Fibroblast of skin of right quadriceps (primary cell): ENCODE measurements around the gene GLI3.

Experiments used
- DNase-seq: peaks from one replicate; pipeline ENCODE4 v3.0.0-alpha.2; 2013

The GLI3 gene

DNA sequence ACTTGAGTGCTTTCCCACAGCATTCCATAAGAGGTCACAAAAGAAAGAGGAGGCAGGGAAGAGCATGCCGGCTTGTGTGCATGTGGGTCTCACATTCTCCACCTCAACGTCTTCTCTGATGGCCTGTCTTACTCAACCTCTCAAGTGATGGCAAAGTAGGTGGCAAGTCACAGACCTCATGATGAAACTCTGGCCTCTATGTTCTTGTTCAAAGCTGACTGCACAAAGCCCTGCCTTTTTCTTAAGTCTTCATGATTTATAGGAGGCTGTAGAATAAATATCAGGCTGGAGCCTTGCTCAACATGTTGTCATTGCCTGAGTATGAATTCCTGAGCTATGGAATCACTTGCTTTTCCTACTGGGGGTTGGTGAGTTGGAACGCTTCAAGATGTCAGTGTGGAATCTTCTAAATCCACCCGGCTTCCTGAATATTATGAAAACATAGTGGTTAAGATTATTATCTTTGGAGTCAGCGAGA lies 320.5 kb downstream of the GLI3 start:
- peak; percentile 100 for DNase-seq

DNA sequence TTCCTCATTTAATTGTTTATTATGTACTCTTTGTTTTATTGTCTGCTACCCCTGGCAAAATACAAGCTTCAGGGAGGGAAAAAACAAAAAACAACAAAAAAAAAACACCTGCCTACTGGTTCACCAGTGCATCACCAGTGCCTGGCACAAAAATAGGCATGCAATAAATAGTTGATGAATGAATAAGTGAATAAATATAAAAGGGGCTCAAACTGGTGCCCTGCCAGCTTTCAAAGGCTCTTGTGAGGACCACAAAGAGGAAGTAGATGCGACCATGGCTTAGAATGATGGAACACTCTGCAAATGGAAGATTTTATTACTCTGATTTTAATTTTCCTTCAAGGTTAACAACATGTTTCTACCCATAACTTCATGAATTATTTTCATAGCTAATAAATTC lies 321.1 kb downstream of the GLI3 start:
- no peak for DNase-seq

DNA sequence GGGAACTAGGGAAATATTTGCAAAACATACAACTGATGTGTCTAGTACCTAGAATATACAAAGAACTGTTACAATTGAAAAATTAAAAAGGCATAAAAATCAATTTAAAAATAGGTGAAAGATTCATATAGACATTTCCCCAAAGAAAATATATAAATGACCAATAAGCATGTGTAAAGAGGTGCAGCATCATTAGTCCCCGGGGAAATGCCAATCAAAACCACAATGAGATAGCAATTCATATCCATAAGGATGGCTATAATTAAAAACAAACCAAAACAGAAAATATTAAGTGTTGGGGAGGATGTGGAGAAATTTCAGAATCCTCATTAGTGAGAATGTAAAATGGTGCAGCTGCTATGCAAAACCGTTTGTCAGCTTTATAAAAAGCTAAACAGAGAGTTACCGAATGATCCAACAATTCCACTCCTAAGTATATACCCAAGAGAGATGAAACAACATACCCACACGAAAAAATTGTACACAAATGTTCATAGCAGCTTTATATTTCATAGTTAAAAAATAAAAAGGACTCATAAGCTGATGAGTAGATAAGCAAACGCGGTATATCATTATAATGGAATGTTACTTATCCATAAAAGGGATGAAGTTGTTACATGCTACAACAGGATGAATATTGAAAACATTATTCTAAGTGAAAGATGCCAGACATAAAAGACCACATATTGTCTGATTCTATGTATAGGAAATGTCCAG lies 324.0 kb downstream of the GLI3 start:
- peak; percentile 83 for DNase-seq

GRCh38 chr7:41912426-41912825 lies 324.6 kb downstream of the GLI3 start:
- no peak for DNase-seq

- DNase-seq, result peak; percentile 96
Measured at GRCh38 chr7:41911792-41912191, 325.2 kb downstream of the GLI3 start.
